GM10847 (cell line): ENCODE results near the gene BMF.

ENCODE experiments used
- POLR2A ChIP-seq: IDR thresholded peaks from 2 replicates; pipeline ENCODE4 v1.6.1; 2011; ENCODE audit not compliant: insufficient read length; ENCODE audit errors: extremely low read depth

Gene BMF

DNA sequence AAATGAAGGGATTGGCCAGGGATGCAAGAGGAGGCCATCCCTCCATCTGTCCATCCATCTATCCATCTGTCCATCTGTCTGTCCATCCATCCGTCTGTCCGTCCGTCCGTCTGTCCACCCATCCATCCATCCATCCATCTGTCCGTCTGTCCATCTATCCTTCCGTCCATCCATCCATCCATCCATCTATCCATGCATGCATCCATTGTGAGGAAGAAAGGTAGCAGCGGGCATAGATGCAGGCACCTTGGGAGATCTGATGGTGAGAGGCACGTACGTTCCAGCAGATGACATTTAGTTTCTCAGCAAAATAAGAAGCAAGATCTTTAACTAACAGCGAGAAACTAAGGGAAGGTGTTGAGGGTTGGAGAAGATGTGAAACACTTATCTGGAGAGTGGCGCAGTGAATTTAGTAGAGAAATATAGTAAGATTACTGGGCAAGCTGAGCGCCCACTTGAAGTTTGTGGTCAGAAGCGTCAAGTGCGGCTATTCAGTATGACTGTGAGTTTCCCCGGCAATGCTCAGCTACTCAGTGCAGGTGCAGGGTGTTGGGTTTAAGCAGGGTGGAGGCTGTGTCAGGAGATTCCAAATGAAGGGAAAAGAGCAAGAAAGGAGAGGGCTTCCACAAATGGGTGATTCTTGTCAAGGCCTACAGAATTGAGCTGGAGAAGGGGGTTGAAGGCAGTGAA lies 47.3 kb downstream of the BMF start:
- TF ChIP-seq POLR2A: no peak

DNA sequence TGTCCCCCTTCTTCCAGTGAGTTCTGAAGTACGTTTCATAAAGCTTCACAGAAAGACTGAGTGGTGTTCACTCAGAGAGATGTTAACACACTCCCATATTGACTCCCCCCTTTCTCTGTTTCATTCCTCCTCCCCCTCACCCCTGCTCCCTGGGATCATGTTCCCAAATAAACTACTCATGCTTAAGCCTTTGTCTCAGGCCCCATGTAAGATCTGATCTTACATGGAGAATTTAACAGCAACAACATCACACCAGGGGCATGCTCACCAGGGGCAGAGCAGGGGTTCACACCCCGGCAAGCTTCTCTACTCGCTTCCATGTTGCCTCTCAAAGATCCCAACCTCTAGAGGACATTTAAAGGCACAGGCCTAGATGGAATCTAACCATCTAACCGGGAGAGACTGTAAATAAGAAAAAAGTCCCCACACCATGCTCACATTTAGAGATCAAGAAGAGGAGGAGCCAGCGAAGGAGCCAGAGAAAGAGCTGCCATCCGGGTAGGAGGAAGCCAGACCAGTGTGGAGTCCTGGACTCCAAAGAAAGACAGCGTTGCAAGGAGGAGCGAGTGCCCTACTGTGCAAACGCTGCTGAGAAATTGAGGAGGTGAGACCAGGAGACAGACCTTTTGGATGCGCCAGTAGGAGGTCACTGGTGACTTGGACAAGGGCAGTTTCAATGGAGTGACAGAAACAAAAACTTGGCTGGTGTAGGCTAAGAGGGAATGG lies 48.3 kb downstream of the BMF start:
- TF ChIP-seq POLR2A: no peak

DNA sequence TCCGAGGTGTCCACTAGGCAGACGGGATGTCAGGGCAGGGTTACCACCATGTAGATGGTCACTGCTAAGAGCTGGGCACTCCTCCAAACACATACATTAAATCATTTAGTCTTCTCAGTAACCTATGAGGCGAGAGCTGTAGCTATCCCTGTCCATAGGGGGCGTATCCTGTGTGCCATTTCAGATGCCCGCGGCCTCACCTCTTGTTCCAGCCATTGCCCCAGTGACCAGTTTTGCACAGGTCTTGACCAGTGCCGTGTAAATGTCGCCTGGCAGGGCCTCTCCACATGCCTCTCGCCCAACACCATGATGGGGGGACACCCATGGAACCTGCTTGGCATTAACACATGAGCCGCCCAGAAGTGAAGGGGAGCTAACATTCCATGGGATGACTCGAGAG lies 48.9 kb downstream of the BMF start:
- TF ChIP-seq POLR2A: no peak

DNA sequence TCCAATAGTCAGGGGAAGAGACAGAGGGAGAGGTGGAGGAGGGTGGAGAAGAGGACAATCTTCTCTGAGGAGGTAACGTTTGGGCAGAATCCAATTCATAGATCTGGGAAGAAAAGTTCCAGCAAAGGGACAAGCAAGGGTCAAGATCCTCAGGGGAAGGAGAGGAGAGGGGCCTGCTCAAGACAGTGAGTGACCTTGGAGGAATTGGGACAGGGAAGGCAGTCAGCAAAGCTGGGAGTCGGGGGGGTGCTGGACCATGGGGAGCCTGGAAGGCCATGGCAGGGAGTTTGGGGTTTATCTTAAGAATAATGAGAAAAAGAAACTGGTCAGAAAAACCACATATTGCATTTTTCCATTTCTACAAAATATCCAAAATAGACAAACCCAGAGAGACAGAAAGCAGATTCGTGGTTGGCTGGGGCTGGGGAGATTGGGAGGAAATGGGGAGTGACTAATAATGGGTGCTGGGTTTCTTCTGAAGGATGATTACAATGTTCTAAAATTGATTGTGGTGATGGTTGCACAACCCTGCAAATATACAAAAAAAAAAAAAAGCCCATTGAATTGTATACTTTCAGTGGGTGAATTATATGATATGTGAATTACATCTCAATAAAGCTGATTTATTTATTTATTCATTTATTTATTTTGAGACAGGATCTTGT lies 50.1 kb downstream of the BMF start:
- TF ChIP-seq POLR2A: no peak

DNA sequence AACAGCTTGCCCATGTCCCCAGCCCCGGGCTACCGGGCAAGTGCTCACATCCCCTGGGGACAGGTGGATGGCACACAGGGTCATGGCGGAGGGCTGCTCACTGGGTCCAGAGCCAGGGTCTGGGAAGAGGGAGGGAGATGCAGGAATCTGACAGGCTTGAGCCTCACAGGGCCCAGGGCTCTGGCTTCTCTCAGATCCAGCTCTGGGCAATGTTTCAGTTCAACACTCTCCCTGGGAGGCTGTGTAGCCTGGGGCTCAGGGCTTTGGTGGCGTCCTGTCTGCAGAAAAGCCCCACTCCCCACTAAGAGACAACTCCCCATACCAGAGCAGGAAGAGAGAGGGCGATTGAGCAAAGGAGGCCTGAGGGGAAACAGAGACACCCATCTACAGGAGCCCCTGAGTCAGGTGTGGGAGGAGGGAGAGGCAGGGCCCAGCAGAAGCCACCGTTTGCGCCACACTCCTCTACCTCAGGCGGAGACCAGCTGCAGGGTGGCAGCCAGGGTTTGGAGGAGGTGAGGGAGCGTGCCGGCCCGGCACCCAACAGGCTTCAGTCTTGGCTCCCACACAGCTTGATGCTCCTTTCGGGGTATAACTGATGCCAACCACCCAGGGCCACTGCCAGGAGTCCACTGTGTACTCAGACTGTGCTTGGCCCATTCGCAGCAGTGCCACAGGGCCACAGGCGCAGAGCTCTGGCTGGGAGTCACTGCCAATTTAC lies 52.9 kb downstream of the BMF start:
- no peak for TF ChIP-seq POLR2A

DNA sequence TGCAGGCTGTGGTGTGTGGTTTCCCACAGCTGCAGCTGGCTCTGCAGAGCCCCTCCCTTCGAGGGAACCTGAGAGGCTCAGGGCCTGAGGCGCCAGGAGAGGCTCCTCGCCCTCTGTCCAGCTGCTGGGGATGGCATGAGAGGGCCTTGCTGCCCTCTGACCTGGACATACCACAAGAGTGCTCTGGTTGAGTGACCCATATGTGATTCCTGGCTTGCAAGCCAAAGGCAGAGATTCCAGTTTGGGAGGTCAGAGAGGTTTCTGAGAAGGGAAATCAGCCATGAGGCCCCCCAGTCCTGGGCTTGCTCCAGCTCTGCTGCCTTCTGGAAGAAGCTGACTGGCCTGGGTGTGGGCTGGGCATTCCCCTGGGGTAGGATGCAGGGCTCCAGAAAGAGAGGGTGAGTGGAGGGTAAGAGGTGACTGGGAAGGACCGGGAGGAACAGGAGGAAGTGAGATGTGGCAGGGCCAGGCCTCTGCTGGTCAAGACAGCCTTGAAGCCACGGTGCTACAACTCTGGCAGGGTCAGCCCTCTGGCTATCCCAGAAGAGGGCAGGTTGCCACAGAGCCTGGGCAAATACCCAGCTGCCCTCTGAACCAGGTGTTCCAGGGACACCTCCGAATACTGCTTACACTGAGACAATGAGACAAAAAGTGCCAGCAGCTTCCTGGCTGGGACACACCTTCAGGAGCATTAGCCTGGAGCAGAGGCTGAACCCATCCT lies 53.7 kb downstream of the BMF start:
- TF ChIP-seq POLR2A: peak; percentile 27

DNA sequence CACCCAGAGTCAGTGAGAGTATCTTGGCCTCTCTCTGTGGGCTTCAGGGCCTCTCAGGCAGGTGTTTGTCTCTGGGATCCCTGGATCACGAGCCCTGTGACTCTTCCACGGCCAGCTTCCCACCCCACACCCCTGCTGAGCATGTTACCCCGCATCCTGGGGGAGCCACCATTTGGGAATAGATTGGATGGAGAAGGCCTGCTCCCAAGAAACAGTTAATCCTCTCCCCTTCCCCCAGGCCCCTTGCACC lies 54.1 kb downstream of the BMF start:
- no peak for TF ChIP-seq POLR2A

DNA sequence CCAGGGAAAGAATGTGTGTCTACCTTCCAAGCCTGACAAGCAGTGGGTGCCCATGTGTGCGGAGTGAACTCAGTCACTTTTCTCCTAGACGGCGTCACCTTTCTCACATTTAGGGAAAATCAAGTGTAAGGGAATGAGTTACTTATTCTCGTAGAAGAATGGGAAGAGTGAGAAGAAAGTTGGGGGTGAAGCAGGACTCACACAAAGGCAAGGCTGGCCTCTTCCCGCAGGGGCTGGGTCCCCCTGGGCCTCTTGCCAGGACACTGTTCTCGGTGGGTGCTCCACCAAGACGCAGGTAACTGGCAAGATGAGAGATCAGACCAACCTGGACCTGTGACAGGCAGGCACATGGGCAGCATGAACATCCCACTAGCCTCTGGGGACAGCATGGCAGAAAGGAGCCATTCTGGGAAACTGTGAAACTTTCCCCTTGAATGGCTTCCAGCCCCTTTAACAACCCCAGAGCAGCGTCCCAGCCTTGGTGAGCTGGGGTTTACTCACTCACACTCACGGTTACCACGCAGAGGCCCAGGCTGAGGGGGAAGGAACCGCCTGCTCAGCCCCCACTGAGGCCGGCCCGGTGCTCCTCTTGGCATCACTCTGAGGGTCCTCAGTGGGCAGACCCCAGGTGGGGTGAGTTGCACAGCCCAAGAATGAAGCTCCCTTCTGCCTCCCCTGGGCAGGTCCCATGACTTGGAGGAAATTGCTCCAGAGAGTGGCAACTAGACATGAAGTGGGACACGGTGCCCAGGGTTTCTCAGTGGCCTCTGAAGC lies 54.7 kb downstream of the BMF start:
- TF ChIP-seq POLR2A: no peak

DNA sequence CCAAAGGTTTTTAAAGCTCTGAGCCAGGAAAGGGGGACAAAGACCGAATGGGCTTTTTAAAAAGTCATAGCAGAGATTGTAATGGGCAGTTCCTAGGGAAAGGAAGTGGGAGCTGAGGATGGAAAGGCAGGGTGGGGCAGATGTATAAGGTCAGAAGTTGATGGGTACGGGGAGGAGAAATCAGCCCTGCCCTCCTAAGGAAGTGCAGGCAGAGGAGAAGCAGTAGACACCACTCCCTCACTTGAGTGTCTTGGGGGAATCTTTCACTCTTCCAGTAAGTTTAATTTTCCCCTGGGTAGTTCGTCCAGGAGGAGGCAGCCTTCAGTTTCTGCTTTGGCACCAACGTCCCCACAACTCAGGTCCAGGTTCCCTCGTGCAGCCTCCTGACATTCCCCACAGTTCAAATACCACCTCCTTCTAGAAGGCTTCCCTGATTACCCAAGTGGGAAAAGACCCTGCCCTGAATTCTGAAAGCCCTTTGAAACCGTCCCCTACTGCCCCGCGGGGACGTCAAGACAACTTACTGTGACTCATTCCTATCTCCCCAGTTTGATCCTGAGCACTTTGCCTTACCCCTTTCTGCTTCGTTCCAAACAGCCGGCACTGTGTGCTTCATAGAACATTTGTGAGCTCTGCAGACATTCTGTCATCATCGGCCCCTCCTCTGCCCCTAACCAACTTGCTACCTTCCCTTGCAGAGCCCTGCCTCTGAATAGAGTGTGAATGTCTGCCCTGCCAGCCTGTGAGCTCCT lies 55.4 kb downstream of the BMF start:
- no peak for TF ChIP-seq POLR2A

DNA sequence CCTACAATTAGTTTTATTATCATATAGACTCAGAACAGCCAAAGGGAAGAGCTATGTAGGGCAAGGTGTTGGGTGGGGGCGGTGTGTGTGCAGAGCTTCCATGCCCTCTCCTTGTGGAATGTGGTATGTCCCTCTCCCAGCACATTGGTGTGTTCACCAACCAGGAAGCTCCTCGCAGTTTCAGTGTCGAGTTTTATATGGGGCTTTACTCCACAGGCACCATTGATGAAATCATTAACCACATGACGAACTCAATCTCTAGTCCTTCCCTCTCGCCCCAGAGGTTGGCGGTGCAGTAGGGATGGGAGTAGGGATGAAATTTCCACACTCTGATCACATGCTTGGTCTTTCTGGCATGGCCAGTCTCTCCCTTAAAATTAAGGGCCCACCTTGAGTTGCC lies 56.1 kb downstream of the BMF start:
- TF ChIP-seq POLR2A: no peak

DNA sequence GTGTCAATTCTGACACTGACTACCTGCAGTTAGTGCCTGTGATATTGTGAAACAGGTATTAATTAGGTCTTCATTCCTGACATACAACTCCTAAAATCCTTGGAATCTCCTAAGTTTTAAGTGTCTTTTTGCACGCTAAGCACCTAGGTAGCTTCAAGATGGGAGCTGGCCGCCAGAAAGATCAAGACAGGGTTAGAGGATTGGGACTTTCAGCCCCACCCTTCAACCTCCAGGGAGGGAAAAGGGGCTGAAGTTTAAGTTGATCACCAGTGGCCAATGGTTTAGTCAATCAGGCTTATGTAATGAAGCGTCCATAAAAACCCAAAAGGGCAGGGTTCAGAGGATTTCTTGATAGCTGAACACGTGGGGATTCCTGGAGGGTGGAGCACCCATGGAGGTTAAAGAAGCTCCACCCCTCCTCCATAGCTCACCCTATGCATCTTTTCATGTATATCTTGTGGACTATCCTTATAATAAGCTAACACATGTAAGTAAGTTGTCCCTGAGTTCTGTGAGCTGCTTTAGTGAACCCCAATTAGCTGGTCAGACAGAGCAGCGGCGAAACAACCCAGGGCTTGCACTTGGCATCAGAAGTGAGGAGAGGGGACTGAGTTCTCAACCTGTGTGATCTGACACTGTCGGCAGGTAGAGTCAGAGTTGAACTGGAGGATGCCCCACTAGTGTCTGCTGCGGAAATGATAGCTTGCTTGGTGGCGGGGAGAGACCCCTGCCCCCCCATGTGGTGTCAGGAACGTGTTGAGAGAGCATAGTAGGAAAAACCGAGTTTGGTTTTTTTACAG lies 56.9 kb downstream of the BMF start:
- TF ChIP-seq POLR2A: no peak

DNA sequence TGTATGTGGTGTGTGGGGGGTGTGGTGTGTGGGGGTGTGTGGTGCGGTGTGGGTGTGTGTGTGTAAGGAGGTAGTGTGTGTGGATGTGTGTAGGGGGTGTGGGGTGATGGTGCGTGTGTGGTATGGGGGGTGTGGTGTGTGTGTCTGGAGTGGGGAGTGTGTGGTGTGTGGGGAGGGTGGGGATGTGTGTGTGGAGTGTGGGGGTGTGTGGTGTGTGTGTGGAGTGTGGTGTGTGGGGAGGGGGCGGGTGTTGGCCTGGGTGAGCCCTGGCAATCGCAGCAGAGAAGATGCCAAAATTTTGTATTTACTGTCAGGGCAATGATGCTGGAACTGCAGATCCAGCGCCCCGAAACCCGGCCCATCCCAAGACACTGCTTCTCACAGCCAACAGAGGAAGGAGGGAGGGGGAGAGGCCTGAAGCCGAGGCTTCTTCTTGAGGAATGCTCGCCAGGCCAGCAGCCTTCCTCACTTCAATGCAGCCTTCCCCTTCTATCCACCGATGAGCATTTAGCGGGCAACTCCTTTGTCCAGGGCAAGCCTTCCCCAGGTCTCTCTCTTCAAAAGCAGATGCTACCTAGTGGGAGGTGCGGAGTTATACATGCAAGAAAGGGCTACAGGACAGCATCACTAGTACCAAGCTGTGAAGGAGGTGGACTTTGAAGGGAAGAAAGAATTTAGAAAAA lies 57.8 kb downstream of the BMF start:
- TF ChIP-seq POLR2A: no peak
